HG03280 (cell line): Measurements from ENCODE around the gene SYNPO.

ENCODE experiments used
- ATAC-seq: cut with Tn5 transposase; IDR thresholded peaks from one replicate; pipeline ENCODE4 v1.9.1; 2021; ENCODE audit warnings: mild to moderate bottlenecking, moderate library complexity; ENCODE audit not compliant: unreplicated experiment

Gene SYNPO

GRCh38 chr5:150624334-150625163 lies 15.9 kb upstream of the SYNPO start:
- ATAC-seq: no peak

DNA sequence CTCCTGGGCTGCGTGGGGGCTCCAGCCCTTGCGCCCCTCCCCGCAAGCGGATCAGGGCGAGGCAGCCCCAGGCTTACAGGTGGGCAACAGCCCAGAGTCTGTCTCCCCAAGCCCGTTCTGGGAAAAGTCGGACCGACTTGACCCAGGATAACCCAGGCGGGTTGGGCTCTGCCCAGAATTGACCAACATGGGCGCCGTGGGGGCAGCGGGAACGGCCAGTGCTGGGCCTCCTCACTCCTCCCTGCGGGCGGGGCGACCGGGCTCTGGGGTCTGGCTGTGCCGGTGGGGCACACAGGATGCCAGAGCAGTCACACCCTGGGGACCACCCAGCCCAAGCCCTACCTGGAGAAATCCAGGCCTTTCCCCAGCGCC lies 15.3 kb upstream of the SYNPO start:
- no peak for ATAC-seq

DNA sequence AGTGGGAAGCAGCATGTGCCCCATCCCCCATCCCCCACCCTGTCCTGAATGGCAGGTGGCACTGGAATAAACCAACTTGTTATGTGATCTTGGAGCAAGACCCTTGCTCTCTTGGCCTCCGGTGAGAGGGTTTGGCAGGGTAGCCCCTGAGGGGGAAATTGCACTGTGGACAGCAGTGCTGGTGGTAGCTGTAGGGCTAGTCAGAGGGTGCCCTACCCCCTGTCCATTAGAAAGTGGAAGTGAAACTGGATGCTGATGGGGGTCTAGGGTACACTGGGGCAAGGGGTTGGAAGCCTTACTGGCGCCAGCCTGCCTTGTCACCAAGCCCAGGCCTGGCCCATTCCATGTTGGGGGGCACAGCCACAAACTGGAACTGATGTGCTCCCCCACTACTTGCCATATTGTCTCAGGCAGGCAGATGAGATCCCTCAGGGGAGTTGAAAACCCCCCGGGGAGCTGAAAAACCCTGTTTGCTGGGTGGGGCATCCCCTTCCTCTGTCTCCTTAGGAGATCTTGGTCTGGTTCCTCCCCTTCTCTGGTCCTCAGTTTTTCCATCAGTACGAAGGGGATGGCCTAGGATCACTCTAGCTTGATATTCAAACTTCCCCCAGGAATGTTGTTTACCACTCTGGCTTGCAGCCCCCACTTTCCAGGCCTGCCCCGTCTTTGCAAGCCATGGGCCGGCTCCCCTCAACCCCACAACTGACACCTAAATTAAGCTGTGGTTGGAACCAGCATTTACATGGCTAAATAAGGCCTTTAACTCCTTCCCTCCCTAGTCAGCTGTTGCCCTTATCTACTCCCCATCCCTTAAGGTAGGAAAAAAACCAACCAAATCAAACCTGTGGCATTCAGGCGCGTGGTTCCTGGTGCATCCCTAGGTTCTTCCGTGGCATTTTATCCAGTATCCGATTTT lies 14.4 kb upstream of the SYNPO start:
- peak; percentile 39 for ATAC-seq

GRCh38 chr5:150626853-150627276 lies 13.6 kb upstream of the SYNPO start:
- no peak for ATAC-seq

GRCh38 chr5:150627731-150628545 lies 12.5 kb upstream of the SYNPO start:
- ATAC-seq: no peak

DNA sequence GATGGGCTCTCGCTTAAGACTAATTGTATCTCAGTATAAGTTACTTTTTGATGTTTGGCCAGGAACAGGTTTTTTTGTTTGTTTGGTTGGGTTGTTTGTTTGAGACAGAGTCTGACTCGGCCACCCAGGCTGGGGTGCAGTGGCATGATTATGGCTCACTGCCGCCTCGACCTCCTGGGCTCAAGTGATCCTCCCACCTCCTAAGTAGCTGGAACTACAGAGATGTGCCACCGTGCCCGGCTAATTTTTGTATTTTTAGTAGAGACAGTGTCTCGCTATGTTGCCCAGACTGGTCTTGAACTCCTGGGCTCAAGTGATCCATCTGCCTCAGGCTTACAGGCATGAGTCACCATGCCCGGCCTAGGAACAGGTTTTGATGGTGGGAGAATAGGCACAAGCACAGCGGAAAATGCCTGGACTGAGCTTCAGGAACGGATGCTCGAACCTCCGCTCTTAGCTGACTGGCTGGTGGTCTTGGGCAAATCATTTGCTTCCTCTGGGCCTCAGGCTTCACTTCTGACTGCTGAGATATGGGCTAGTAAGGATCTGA lies 11.4 kb upstream of the SYNPO start:
- ATAC-seq: no peak

DNA sequence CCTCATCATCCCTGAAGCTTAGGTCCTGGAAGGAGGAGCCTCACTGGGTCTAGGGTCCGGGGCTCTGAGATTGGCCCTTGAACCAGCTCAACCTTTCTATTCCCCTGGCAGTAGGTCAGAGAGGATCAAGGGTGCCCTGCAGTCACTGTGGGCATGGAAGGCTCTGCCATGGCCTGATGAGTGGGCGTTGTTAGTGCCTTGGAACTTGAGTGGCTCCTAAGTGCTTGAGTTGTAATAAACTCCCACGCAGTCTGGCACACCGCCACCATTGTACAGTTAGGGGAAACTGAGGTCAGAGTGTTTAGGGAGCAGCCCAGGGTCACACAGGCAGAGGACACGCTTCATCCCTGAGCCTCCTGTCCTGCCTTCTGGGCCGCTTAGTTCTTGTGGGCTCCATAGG lies 10.4 kb upstream of the SYNPO start:
- ATAC-seq: no peak

DNA sequence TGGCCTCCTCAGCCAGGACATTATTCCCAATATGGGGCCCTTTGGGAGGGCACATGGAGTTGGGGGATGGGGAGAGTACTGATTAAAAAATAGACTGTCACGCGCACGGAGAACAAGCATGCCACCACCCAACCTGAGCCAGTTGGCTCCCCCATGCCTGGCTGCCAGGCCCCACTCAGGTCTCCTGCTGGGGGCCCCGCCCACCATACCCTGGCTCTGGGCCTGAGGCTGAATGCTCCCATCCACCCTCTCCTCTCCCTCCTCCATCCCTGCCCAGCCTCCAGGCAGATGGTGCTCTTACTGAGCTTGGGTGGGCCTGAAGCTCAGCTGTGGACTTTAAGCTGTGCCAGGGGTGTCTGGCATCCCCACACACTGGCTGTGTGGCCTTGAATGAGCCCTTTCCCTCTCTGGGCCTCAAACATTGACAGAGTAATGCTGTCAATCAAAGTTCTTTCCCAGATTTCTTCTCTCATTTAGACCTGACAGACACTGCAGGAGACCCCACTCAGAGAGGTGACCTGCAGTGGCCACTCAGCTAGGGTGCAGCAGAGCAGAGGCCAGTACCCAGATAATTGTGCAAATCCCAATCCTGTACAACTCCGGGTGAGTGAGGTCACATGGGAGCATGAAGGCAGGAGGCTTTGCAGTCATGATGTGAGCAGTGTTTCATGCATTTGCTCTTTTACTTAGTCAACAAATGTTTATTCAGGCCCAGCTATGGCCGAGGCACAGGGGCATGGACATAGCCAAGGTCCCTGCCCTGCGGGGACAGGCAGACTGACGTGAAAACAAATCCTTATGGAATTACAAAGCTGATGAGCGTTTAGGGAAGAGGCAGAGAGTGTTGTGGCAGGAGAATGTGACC lies 9.8 kb upstream of the SYNPO start:
- no peak for ATAC-seq

GRCh38 chr5:150631326-150631701 lies 9.1 kb upstream of the SYNPO start:
- ATAC-seq: no peak

GRCh38 chr5:150632305-150633160 lies 7.9 kb upstream of the SYNPO start:
- no peak for ATAC-seq

- no peak for ATAC-seq
Measured at GRCh38 chr5:150633429-150633828, 7.0 kb upstream of the SYNPO start.

GRCh38 chr5:150636391-150637244 lies 3.8 kb upstream of the SYNPO start:
- ATAC-seq: no peak

- no peak for ATAC-seq
Measured at GRCh38 chr5:150637245-150638052, 3.0 kb upstream of the SYNPO start.

- ATAC-seq: no peak
Measured at GRCh38 chr5:150638053-150638444, 2.4 kb upstream of the SYNPO start.

DNA sequence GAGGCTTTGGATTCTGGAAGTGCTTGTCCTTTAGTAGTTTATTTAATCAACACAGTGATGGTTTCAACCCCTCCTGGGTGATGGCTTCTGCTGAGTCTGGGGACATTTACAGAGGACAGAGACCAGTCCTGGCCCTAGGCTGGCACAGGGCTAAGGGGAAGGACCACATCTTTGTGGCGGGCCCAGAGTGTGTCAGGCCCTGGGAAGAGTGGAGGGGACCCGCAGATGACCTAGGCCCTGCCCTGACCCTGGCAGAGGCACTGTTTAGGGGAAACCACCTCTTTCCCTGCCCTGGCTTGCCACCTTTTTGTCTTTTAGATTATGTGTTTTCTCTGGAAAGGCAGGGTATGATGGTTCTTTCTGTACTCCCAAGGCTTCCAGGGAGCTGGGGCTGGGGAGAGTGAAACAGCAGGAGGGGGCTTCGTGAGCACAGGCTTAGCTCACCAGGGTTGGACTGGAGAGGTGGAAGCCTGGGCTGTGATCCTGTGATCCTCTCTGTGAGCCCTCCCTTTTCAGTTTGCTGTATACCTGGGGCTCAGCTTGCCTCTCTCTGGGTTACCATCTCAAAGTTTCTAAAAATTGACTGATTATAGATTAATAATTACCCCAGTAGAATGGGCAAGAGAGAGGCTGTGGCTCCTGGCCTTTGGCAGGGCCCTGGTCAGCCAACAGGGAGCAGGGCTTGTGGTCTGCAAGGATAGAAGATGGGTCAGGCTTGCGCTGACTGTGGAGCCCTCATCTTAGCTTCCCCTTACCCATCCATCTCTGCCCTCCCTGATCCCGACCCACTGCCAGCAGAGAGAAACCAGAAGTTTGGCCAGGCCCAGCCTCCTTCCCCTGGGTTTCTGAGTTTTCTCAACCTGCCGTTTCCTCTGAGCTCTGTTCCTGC lies 1.7 kb upstream of the SYNPO start:
- no peak for ATAC-seq

DNA sequence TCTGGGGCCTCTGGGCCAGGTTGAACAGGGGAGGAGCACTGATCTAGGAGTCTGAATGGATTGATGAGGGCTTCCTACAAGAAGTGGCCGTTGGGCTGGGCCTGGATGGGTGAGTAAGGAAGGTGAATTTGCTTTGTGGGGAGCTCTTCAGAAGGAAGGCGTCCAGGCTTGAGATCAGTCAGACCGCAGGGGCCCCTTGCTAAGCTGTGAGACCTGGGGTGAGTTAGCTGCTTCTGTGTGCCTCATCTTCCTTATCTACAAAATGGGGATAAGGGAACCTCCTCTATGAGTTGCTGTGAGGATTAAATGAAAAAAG lies 1.1 kb upstream of the SYNPO start:
- ATAC-seq: no peak
